ENCODE data around the gene NMB. TPM values are rescaled to one million over a fixed set of nuclear protein-coding genes. Genes with fewer than 3 reads are reported as not detected.
"Not testable (repeated sequence)": the region's sequence is repeated elsewhere in the genome, so short reads cannot be mapped to it uniquely, and the experiment has no call there.

Gene NMB, protein sequence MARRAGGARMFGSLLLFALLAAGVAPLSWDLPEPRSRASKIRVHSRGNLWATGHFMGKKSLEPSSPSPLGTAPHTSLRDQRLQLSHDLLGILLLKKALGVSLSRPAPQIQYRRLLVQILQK
- total RNA-seq (2014; rRNA removed; shearing (Covaris generic); ENCODE audit: low replicate concordance) = 12.6 and 29.7 TPM in 2 replicates

GRCh38 chr15:84658080-84658787, at the start of gene NMB:
Gene NMB, minus strand, starts transcription at chr15:84658199. Its CDS starts 47 bp downstream, at chr15:84658152.
- in situ Hi-C loops (cut with HindIII; ENCODE audit: low pct_unique_long_range_greater_than_20kb, low sequenced_read_pairs) = no loop called here
- DNase-seq (ENCODE audit: low read depth) = peak; percentile 76

DNA sequence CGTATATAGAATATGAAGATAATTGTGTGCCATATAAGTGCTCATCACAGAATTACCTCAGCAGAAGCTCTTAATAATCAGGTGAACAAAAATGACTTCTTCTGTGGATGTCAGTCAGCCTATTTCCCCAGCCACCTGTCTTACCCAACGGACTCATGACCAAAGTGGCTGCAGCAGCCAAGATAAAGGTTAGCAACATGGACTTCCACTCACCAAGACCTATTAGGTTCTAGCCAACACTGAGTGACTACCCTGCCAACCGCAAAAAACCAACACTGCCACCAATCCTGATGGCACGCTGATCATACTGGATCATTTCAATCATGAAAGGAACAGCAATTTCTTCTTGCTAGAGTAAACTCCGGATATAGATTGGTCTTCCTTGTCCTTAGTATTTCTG, 45.8 kb upstream of the NMB start:
- in situ Hi-C loops (cut with HindIII; ENCODE audit: low pct_unique_long_range_greater_than_20kb, low sequenced_read_pairs) = no loop called here
- no peak for DNase-seq (ENCODE audit: low read depth)

DNA sequence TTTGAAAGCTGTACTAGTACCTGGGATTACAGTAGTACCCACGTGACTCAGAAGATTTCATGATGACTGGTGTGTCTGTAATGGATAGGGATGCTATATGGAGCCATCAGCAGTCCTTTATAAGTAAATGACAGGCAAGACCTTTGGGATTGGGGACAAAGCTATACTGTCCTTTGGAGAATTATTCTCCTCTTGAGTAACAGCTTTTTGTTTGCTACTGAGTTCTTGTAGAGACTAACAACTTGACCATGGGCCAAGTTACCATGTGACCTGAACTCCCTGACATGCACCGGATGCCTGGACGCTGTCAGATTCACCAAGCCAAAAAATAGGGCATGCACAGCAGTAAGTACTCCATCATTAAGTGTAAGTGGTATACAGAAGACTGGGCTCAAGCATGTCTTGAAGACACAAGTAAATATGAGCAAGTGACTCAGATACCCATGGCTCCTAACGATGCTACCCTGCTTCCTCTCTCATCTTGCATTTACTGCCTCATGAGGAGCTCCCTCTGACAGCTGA, 45.0 kb upstream of the NMB start:
- DNase-seq (ENCODE audit: low read depth) = no peak
- in situ Hi-C loops (cut with HindIII; ENCODE audit: low pct_unique_long_range_greater_than_20kb, low sequenced_read_pairs) = no loop called here

DNA sequence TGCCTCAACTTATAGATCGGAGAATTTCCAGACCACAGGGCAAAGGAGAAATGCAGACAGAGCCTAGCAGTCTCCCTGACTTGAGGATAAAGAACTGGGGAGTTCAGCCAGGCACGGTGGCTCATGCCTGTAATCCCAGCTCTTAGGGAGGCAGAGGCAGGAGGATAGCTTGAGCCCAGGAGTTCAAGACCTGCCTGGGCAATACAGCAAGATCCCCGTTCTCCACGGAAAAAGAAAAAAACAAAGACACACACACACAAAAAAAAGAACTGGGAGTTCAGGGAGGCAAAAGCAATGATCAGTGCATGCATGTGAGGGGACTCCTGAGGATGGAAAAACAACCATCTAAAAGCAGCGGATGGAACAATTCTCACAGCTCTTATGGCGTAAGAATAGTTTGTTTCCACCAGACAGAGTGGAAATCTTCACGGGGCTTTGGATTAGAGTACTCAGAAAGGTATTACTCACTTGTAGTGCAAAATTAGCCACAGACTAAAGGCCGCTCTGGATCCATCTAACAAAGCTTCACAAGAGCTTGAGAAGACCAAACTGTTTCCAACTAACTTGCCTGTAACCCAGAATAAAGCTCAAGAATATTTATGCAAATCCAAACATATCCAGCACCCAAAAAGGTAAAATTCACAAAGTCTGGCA, 41.7 kb upstream of the NMB start:
- in situ Hi-C loops (cut with HindIII; ENCODE audit: low pct_unique_long_range_greater_than_20kb, low sequenced_read_pairs) = no loop called here
- no peak for DNase-seq (ENCODE audit: low read depth)

- DNase-seq (ENCODE audit: low read depth) = no peak
- in situ Hi-C loops (cut with HindIII; ENCODE audit: low pct_unique_long_range_greater_than_20kb, low sequenced_read_pairs) = no loop called here
These were observed 39.4 kb upstream of the NMB start for GRCh38 chr15:84697236-84697990.

- no peak for DNase-seq (ENCODE audit: low read depth)
- in situ Hi-C loops (cut with HindIII; ENCODE audit: low pct_unique_long_range_greater_than_20kb, low sequenced_read_pairs) = no loop called here
These were observed 38.8 kb upstream of the NMB start for GRCh38 chr15:84696757-84697156.

DNA sequence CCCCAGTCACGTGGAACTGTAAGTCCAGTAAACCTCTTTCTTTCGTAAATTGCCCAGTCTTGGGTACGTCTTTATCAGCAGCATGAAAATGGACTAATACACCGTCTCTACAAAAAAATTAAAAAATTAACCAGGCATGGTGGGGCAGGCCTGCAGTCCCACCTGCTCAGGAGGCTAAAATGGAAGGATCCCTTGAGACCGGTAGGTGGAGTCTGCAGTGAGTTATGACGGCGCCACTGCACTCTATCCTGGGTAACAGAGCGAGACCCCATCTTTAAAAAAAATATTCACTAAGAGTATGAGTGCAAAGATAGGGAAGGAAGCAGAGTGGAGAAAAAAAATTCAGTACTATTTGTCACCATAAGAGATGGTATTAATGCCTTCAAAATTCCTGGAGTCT, 32.3 kb upstream of the NMB start:
- in situ Hi-C loops (cut with HindIII; ENCODE audit: low pct_unique_long_range_greater_than_20kb, low sequenced_read_pairs) = no loop called here
- DNase-seq (ENCODE audit: low read depth) = no peak

- DNase-seq (ENCODE audit: low read depth) = no peak
- in situ Hi-C loops (cut with HindIII; ENCODE audit: low pct_unique_long_range_greater_than_20kb, low sequenced_read_pairs) = no loop called here
These were observed 31.9 kb upstream of the NMB start for GRCh38 chr15:84689858-84690257.

- in situ Hi-C loops (cut with HindIII; ENCODE audit: low pct_unique_long_range_greater_than_20kb, low sequenced_read_pairs); DNase-seq (ENCODE audit: low read depth): not testable (repeated sequence)
These were observed 28.4 kb upstream of the NMB start for GRCh38 chr15:84686446-84686845.

DNA sequence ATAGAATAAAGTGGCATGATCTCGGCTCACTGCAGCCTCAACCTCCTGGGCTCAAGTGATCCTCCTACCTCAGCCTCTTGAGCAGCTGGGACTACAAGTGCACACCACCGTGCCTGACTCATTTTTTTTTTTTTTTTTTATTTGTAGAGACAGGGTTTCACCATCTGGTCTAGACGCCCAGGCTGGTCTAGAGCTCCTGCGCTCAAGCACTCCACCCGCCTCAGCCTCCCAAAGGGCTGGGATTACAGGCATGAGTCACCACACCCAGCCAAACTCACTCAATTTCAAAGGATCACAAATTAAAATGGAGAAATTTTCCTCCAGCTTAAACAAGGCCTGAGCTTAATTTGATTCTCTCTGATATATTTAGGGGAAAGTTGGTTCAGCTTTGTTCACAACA, 27.3 kb upstream of the NMB start:
- in situ Hi-C loops (cut with HindIII; ENCODE audit: low pct_unique_long_range_greater_than_20kb, low sequenced_read_pairs) = no loop called here
- peak; percentile 25 for DNase-seq (ENCODE audit: low read depth)

- peak; percentile 19 for DNase-seq (ENCODE audit: low read depth)
These were observed 26.1 kb upstream of the NMB start for GRCh38 chr15:84684092-84684491.

DNA sequence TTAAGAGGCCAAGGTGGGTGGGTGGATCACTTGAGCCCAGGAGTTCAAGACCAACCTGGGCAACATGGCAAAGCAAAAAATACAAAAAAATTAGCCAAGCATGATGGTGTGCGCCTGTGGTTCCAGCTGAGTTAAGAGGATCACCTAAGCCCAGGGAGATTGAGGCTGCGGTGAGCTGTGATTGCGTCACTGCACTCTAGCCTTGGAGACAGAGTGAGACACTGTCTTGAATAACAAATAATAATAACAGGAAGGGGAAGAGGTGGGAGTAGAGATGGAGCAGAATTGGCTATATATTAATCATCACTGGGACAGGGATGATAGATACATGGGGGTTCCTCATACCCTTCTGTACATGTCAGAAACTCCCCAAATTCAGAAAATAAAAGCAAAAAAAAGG, 23.8 kb upstream of the NMB start:
- peak; percentile 47 for DNase-seq (ENCODE audit: low read depth)
- in situ Hi-C loops (cut with HindIII; ENCODE audit: low pct_unique_long_range_greater_than_20kb, low sequenced_read_pairs) = no loop called here

More at GRCh38 chr15:84684092-84684491, 26.1 kb upstream of the NMB start:
- in situ Hi-C loops (cut with HindIII; ENCODE audit: low pct_unique_long_range_greater_than_20kb, low sequenced_read_pairs) = no loop called here

GRCh38 chr15:84671211-84671610, 13.2 kb upstream of the NMB start:
- no peak for DNase-seq (ENCODE audit: low read depth)
- in situ Hi-C loops (cut with HindIII; ENCODE audit: low pct_unique_long_range_greater_than_20kb, low sequenced_read_pairs) = no loop called here

DNA sequence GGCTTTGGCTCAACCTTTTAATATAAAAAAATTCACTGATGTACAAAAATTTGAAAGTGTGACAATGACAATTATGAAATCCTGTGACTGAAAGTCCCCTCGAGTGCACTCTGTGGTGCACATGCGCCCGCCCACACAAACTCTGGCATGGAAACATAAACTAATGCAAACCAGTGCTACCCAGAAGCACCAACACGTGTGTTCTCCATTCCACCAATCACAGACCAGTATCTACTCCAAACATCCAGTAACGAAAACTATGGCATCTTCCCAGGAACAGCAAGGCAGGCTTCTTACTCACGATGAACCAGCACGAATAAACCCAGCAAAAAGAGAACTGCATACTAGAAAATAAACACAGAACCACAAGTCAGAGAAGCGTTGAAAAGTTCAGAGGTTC, 11.7 kb upstream of the NMB start:
- no peak for DNase-seq (ENCODE audit: low read depth)
- in situ Hi-C loops (cut with HindIII; ENCODE audit: low pct_unique_long_range_greater_than_20kb, low sequenced_read_pairs) = no loop called here

DNA sequence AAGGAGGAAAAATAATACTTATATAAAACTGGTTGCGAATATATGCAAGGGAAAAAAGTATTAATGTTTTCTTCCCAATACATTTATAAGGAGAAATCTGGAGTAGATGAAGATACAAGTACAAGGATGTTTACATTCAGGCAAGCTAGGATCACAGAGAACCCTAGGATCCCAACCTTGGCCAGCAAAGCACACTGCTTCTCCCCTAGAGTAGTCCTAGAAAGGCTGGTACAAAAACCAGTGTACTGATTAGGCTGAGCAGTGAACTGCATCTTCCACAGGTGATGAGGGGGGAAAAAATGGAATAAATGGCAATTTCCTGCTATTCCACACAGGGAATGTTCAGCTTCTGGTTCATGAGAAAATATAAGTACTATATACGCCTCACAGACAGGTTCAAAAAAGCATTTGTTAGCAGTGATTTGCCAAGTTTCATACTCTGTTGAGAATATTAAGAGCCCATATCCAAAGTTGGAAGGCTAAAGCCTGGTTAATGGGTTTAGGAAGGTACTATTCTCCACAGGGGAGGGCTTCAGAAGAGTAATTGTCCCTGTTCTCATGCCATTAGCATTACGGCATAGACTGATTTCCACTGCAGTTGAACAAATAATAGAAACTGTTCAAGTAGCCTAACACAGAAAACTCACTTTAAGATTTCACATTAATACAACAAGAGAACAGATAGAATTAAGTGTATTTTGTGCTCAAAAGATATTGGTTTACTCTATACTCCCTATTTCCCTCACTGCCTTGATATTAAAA, 10.4 kb upstream of the NMB start:
- in situ Hi-C loops (cut with HindIII; ENCODE audit: low pct_unique_long_range_greater_than_20kb, low sequenced_read_pairs) = no loop called here
- DNase-seq (ENCODE audit: low read depth) = no peak

DNA sequence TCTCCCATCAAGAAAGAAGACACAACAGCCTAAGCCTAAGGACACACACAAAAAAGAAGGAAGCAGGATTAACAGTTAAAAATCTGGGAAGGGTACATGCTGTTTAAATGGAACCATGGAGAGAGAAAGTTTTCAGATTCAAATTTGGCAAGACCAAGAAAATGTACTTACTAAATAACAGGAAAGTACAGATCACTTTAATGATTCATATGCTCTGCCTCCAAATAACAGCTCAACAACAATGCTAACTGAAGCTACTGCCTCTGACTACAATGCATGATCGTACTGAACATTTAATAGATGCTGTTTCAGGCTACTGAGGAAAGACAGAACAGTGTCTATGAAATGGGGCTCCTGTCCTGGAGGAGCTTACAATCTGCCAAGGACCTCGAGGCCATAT, 8.4 kb upstream of the NMB start:
- in situ Hi-C loops (cut with HindIII; ENCODE audit: low pct_unique_long_range_greater_than_20kb, low sequenced_read_pairs) = no loop called here
- DNase-seq (ENCODE audit: low read depth) = no peak

DNA sequence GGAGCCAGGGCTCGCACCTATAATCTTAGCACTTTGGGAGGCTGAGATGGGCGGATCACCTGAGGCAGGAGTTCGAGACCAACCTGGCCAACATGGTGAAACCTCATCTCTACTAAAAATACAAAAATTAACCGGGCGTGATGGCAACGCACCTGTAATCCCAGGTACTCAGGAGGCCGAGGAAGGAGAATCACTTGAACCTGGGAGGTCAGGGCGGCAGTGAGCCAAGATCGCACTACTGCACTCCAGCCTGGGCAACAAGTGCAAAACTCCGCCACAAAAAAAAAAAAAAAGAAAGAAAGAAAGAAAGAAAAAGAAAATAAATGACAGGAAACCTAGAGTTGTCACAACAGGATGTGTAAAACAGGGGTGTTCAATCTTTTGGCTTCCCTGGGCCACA, 3.0 kb upstream of the NMB start:
- in situ Hi-C loops (cut with HindIII; ENCODE audit: low pct_unique_long_range_greater_than_20kb, low sequenced_read_pairs) = no loop called here
- no peak for DNase-seq (ENCODE audit: low read depth)
